Dermis microvascular lymphatic vessel endothelial cell (primary cell): ENCODE data around the gene MSANTD1. TPM values are rescaled to one million over a fixed set of nuclear protein-coding genes. Genes with fewer than 3 reads are reported as not detected.

Experiments
- DNase-seq, 2 donors: peaks; one replicate each; pipeline versions ENCODE4 v3.0.0 to v3.0.0-alpha.2; 2010; ENCODE audit warnings: low read depth in 2 of 2
- total RNA-seq: library from RNA; depleted of rRNA; stranded (reverse); fragments of >200 nt; gene quantifications from 2 replicates; pipeline ENCODE4 v1.2.1, GENCODE V29; 2014

MSANTD1 gene
- 0.13 and 0.26 TPM in 2 replicates for total RNA-seq

DNA sequence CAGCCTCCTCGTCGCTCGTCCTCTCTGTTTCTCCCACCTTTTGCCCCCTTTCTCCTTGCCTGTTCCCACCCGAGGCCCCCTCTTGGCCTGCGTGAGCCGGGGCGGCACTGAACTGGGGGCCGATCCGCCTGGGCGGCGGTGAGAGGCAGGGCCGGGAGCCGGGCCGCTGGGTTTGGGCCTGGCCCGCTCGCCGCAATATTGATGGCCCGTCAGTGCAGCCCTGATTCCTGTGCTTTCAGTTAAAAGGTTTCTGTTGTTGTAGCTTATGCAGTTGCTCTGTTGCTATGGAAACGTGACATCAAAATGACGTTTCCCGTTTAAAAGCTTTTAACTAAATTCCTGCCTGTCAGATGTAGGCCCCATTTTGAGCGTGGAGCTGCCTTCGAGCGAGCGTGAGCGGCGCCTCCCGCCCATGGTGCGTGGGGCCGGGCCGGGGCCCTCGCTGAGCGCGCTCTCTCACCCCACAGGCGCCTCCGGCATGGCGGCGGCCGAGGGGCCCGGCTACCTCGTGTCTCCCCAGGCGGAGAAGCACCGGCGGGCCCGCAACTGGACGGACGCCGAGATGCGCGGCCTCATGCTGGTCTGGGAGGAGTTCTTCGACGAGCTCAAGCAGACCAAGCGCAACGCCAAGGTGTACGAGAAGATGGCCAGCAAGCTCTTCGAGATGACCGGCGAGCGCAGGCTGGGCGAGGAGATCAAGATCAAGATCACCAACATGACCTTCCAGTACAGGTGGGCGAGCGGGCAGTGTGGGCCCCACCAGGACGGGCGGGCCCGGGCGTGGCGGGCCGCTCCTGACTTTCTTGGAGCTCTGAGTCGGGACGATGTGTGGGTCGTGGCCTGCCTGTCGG lies at the start of gene MSANTD1:
MSANTD1 (plus strand) TSS at position 349 of the 851 bp plus-strand sequence; CDS start at position 413, 64 bp downstream.
- peak in 1 of 2 donors; percentile 22 for DNase-seq

DNA sequence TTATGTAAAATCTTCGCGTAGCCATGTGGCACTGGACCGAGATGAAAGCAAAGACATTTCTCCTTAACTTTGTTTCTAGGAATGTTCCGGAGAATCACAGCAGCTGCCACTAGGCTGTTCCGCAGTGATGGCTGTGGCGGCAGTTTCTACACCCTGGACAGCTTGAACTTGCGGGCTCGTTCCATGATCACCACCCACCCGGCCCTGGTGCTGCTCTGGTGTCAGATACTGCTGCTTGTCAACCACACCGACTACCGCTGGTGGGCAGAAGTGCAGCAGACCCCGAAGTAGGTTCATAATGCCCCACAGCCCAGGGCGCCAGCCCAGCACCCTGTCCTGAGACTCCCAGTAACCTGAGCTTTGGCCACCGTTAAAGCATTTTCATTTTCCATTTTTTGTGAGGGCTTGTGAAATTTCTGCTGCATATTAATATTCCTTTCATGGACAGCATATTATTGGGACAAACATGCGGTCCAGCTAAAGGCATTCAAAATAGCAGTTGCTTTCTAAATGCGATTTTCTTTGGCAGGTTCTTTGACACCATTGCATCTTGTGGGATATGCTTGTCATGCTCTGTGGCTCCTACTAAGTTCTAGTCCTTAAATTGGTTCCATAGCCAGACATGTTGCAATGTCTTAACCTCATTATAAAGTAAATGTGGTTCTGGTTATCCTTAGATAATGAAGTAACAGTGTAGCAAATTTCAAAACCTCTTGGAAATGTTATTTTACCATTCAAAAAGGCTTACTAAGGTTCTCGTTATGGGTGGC lies 49.1 kb upstream of the MSANTD1 start:
- no peak for DNase-seq

GRCh38 chr4:3200423-3201090 lies 48.4 kb upstream of the MSANTD1 start:
- DNase-seq = no peak

- peak in 1 of 2 donors; percentile 19 for DNase-seq
Measured at GRCh38 chr4:3201718-3202702, 46.9 kb upstream of the MSANTD1 start.

DNA sequence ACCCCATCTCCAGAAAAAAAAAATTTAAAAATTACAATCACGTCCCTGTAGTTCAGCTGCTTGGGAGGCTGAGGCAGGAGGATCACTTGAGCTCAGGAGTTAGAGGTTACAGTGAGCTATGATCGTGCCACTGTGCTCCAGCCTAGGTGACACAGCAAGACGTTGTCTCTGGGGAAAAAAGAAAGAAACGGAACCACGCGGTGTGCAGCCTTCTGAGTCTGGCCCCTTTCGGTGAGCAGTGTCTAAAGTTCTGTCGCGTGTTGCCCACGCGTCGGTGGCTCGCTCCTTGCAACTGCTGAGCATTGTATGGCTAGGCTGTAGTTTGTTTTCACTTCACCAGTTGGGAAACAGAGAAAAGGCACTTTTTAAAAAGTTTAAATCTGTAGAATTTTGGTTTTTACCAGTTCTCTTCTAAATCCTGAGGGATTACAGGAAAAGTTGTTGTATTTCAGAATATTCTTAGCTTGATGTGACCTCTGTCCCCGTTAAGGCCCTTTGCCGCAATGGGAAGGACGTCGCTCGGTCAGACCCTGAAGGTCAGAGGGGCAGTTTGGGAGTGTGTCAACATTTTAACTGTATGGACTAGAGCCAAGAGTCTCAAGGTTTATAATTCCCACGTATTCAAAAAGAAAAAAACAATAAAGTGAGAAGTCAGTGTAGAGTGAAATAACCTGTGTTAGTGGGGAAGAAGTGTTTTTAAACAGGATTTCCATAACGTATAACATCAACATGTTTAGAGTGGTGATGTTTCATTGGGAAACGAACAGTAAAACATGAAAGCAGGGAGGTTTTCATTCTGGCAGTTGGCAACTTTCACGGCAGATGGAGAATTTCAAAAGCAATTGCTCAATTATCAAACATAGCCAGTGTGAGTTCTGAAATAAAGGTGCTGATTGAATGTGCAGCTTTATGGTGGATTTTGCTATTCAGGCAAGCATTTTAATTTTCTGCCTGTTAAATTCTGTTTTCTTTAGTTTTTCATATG lies 45.8 kb upstream of the MSANTD1 start:
- peak in 1 of 2 donors; percentile 17 for DNase-seq

GRCh38 chr4:3203971-3204431 lies 45.0 kb upstream of the MSANTD1 start:
- no peak for DNase-seq

- DNase-seq = no peak
Measured at GRCh38 chr4:3205995-3206394, 43.0 kb upstream of the MSANTD1 start.

DNA sequence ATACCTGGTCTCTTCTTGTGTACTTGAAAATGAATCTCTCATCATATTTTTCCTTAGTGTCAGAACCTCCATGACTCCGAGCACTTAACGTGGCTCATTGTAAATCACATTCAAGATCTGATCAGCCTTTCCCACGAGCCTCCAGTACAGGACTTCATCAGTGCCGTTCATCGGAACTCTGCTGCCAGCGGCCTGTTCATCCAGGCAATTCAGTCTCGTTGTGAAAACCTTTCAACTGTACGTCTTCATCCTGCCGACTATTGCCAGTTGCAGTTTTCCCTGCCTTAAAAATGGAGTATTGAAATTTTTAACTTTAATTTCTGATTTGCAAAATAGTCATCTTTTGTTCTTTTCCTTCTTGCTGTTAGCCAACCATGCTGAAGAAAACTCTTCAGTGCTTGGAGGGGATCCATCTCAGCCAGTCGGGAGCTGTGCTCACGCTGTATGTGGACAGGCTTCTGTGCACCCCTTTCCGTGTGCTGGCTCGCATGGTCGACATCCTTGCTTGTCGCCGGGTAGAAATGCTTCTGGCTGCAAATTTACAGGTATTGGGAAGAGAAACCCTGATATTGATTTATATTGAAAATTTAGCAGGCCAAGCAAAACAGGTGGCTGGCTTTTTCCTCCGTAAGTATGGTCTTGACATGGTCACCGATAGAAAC lies 42.4 kb upstream of the MSANTD1 start:
- DNase-seq = no peak

- DNase-seq = peak; percentile 86 to 91
Measured at GRCh38 chr4:3207531-3208037, 41.4 kb upstream of the MSANTD1 start.

GRCh38 chr4:3208826-3209225 lies 40.1 kb upstream of the MSANTD1 start:
- DNase-seq = no peak

GRCh38 chr4:3209551-3210325 lies 39.2 kb upstream of the MSANTD1 start:
- DNase-seq = no peak

GRCh38 chr4:3210467-3210866 lies 38.5 kb upstream of the MSANTD1 start:
- DNase-seq = no peak

DNA sequence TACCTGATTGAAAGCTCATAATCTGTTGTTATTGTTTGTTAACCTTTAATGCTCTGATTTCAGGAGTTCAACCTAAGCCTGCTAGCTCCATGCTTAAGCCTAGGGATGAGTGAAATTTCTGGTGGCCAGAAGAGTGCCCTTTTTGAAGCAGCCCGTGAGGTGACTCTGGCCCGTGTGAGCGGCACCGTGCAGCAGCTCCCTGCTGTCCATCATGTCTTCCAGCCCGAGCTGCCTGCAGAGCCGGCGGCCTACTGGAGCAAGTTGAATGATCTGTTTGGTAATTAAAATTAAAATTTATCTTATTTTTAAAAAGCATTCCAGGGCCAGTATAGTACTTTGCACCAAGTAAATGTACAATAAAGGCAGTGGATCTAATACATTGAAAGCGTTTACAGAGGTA lies 37.1 kb upstream of the MSANTD1 start:
- DNase-seq = no peak

DNA sequence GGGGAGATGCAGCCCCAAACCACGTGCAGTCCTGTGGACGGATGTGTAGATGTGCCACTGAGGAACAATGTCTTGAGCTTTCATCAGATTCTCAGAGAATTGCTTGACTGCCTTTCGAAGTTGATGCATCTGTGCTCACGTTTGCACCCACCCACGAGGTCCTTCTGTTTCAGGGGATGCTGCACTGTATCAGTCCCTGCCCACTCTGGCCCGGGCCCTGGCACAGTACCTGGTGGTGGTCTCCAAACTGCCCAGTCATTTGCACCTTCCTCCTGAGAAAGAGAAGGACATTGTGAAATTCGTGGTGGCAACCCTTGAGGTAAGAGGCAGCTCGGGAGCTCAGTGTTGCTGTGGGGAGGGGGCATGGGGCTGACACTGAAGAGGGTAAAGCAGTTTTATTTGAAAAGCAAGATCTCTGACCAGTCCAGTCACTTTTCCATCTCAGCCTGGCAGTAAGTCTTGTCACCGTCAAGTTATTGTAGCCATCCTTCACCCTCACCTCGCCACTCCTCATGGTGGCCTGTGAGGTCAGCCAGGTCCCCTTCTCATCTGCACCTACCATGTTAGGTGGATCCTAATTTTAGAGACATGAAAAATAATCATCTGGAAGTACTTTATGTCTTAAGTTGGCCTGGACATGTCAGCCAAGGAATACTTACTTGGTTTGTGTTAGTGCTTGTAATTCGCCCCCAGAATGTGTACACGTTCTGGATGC lies 36.4 kb upstream of the MSANTD1 start:
- DNase-seq = no peak

DNA sequence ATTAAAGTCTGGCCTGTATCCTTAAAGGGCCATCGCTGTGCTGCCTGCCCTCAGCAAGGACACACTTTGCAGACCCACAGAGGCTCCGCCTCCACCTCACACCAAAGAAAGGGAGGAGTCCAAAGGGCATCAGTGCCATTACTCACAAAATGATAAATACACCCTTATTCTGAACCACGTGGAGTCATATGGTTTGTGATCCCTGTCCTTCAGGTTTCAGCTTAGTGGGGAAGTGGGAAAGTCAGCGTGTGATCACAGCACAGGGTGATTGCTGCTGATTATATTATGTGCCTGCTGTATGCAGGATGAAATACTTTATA lies 35.9 kb upstream of the MSANTD1 start:
- DNase-seq = no peak

- no peak for DNase-seq
Measured at GRCh38 chr4:3213661-3214250, 35.2 kb upstream of the MSANTD1 start.

DNA sequence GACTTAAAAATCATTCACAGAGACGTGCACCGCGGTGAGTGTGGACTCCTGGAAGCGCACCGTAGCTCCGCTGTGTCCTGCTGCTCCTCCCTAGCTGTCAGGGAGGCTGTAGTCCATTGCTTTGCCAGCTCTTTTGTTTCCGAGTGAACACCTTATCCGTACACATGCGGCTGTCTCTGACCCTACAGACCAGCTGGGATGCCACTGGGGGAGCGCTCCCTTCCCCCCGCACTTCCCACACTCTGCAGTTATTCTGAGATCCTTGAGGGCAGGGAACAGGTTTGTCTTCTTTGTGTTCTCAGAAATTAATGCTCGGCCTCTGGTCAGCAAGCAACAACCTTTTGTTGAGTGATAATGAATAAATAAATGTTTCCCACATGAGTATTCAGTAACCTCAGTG lies 33.7 kb upstream of the MSANTD1 start:
- no peak for DNase-seq
